Bronchial epithelial cell (primary cell): ENCODE data around the gene CHRNA7. TPM values are rescaled to one million over a fixed set of nuclear protein-coding genes. Genes with fewer than 3 reads are reported as not detected.
"Not testable (repeated sequence)": the region's sequence is repeated elsewhere in the genome, so short reads cannot be mapped to it uniquely, and the experiment has no call there.

ENCODE experiments used
- DNase-seq: peaks from one replicate; pipeline ENCODE4 v3.0.0-alpha.2; 2010; ENCODE audit warnings: low read depth
- FAIRE-seq: peaks from 2 replicates; lab custom pipeline; 2011; peaks lifted over from hg19 to GRCh38; lab: Jason Lieb, UNC
- H3K27me3 ChIP-seq: 2 replicates; pipeline ENCODE4 v1.5.1; 2011; ENCODE audit warnings: low read length; ENCODE audit not compliant: control insufficient read depth, insufficient read depth
- H3K36me3 ChIP-seq: 2 replicates; pipeline ENCODE4 v1.5.1; 2011; ENCODE audit warnings: low read length; ENCODE audit not compliant: control insufficient read depth, insufficient read depth
- H3K4me3 ChIP-seq: 2 replicates; pipeline ENCODE4 v1.5.1; 2011; ENCODE audit warnings: mild to moderate bottlenecking, low read depth, low read length, control low read depth
- total RNA-seq: library from RNA; depleted of rRNA; stranded (reverse); fragments of >200 nt; gene quantifications from 2 replicates; pipeline ENCODE4 v1.2.1, GENCODE V29; 2014
- TF ChIP-seq, protein P1 (sequence below): IDR thresholded peaks from 2 replicates; pipeline ENCODE4 v1.5.1; 2011; ENCODE audit warnings: mild to moderate bottlenecking, moderate library complexity, low read length, control low read depth, inconsistent platforms; ENCODE audit not compliant: insufficient read depth, severe bottlenecking

Gene CHRNA7
- total RNA-seq, 1 donor from 2014 or later, result under 0.01 TPM

DNA sequence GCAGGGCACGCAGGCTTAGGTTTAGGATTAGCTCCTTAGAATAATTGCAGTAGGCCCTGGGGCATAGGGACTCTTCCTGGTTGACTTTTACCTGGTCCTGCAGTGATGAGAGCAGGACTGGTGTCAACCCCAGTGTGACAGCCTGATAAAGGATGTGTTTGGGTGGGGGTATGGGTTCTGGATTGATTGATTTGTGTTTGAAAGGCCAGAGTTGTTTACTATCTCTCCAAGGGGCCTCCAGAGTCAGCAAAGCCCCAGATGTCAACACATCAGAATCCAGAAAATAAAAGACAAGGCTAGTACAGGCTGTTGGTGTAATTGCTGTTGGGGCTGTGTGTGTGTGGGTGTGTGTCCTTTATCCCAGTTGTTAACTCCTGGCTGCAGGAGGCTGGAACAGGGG lies 122.3 kb downstream of the CHRNA7 start:
- TF ChIP-seq, protein P1, sequence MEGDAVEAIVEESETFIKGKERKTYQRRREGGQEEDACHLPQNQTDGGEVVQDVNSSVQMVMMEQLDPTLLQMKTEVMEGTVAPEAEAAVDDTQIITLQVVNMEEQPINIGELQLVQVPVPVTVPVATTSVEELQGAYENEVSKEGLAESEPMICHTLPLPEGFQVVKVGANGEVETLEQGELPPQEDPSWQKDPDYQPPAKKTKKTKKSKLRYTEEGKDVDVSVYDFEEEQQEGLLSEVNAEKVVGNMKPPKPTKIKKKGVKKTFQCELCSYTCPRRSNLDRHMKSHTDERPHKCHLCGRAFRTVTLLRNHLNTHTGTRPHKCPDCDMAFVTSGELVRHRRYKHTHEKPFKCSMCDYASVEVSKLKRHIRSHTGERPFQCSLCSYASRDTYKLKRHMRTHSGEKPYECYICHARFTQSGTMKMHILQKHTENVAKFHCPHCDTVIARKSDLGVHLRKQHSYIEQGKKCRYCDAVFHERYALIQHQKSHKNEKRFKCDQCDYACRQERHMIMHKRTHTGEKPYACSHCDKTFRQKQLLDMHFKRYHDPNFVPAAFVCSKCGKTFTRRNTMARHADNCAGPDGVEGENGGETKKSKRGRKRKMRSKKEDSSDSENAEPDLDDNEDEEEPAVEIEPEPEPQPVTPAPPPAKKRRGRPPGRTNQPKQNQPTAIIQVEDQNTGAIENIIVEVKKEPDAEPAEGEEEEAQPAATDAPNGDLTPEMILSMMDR, result no peak
- FAIRE-seq, result no peak
- Histone ChIP-seq H3K4me3 (no peak overlapping the region), H3K36me3 (no peaks in the 10 kb centered on the region), H3K27me3 (no peaks in the 10 kb centered on the region)
- DNase-seq, result no peak

DNA sequence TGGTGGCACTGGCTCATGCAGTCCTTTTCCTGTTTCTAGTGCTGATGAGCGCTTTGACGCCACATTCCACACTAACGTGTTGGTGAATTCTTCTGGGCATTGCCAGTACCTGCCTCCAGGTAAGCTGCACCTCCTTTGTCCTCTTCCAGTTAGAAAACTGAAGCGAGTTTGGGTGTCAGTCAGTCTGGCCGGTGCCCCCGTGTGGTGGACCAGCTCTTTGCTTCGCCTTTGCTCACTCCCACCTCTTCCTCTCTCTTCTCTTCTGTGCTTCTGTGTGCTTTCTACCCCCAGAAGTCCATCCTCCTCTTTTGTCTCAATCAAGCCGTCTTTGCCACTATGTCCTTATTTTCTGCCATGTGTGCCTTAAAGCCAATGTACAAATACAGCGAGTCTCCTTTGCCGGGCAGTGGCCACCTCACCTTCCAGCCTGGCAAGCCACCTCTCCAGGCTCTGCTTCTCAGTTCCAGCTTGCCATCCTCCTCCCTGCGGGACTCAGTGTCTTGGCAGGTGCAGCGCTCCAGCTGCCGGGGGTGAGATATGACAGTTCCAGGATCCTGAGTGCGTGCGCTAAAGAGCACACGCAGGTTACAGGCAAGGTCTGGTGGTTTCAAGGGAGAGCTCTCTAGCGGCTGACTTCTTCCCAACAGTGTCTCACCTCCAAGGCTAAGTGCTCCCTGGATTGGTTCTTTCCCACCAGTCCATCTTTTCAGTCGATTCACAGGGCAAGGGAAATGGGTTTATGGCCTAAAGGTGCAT lies 123.7 kb downstream of the CHRNA7 start:
- not testable (repeated sequence) for H3K4me3 ChIP-seq, H3K36me3 ChIP-seq, H3K27me3 ChIP-seq, DNase-seq
- peak; percentile 91 for FAIRE-seq

DNA sequence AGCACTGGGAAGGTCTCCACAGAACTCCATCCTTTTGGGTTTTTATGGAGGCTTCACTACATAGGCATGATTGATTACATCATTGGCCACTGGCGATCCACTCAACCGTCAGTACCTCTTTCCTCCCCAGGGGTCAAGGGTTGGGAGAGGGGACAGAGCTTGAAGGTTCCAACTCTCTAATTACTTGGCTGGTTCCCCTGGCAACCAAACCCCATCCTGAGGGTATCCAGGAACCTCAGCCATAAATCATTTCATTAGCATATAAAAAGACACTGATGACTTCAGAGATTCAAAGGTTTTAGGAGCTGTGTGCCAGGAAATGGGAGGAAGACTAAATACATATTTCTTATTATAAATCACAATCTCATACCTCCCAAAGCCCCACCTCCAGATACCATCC lies 131.8 kb downstream of the CHRNA7 start:
- not testable (repeated sequence) for H3K36me3 ChIP-seq, H3K4me3 ChIP-seq, DNase-seq, FAIRE-seq, H3K27me3 ChIP-seq

DNA sequence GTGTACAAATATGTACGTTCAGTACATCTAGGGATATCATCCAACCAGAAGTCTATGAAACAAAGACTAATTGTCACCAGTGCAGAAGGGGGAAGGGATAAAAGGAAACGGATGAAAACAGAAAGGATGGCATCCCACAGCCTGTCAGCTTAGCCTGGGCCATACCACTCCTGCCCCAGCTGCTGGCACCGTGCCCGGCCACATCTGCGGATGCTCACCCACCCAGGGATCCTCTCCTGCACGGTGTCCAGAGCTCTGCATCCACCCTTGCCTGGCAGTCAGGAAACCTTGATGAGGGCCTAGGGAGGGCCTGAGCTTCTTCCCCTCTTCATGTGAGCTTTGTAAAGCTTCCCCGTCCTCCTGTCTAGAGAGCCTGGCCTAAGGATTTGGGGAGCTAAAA lies 133.8 kb downstream of the CHRNA7 start:
- H3K4me3 ChIP-seq, DNase-seq, H3K27me3 ChIP-seq, FAIRE-seq, H3K36me3 ChIP-seq: not testable (repeated sequence)

DNA sequence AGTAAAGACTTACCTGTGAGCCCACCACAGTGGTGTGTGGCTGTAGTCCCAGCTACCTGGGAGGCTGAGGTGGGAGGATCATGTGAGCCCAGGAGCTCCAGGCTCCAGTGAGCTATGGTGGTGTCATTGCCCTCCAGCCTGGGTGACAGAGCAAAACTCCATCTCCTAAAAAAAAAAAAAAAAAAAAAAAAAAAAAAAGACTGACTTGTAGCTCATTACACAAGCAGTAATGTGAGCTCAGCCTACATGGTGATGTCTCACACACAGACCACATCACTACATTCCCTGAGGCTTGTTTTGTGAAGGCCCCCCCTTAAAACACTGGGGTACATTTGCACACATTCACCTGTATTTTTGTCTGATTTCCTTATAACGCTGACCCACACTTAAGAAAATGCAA lies 134.4 kb downstream of the CHRNA7 start:
- not testable (repeated sequence) for DNase-seq, FAIRE-seq, H3K4me3 ChIP-seq, H3K36me3 ChIP-seq, H3K27me3 ChIP-seq

DNA sequence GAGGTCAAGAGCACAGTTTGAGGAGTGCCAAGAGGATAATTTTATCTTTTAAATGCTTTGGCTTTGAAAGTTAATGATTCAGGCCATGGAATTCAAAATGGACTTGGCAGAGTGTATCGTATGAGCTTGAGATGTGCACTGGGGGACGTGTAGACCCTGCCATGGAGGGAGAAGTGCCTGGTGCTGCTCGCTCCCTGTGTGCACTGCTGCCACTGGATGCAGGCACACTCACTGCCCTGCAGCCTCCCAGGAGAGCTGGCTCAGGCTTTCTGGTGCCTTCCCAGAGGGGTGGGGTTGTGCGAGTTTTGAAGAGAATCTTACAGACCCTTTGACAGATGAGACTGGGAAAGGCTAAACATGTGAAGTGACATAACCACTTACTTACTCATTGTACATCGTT lies 135.5 kb downstream of the CHRNA7 start:
- not testable (repeated sequence) for H3K27me3 ChIP-seq, FAIRE-seq, H3K4me3 ChIP-seq, H3K36me3 ChIP-seq, DNase-seq

DNA sequence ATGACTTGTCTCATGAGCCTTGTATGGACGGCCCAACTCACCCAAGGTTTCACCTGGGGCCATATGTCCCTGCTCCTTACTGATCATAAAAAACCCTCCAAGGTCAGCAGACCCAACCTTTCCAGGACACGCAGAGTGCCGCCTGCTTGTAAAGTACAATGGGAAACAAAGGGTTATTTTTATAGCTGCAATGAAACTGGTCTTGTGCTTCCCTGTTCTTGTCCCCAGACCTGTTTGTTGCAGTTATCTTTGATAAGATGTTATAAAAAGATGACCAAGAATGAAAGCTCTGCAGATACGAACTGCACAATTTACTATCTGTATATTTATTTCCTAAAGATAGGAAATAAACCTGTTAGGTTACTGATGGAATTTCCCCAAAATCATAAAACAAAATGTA lies 136.0 kb downstream of the CHRNA7 start:
- H3K4me3 ChIP-seq, DNase-seq, FAIRE-seq, H3K27me3 ChIP-seq, H3K36me3 ChIP-seq: not testable (repeated sequence)

DNA sequence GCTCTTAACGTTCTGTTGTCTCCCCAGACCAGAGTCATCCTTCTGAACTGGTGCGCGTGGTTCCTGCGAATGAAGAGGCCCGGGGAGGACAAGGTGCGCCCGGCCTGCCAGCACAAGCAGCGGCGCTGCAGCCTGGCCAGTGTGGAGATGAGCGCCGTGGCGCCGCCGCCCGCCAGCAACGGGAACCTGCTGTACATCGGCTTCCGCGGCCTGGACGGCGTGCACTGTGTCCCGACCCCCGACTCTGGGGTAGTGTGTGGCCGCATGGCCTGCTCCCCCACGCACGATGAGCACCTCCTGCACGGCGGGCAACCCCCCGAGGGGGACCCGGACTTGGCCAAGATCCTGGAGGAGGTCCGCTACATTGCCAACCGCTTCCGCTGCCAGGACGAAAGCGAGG lies 137.6 kb downstream of the CHRNA7 start:
- not testable (repeated sequence) for H3K36me3 ChIP-seq, H3K4me3 ChIP-seq, DNase-seq, H3K27me3 ChIP-seq, FAIRE-seq

DNA sequence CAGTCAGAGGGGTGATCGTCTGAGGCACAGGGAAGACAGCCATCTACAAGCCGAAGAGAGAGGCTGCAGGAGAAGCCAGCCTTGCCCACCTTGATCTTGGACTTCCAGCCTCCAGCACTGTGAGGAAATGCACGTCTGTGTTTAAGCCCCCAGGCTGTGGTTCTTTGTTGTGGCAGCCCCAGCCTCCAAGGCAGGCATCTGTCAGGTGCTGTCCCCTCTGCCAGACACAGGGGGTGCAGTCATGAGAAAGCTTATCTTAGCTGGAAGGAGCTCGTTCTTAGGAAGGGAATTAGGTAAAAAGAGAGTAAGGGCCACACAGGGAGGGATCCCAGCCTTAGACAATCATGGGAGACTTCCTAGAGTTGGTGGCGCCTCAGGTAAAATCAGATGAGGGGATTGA lies 150.3 kb downstream of the CHRNA7 start:
- DNase-seq, H3K27me3 ChIP-seq, H3K36me3 ChIP-seq, H3K4me3 ChIP-seq: not testable (repeated sequence)
- peak; percentile 83 for FAIRE-seq

DNA sequence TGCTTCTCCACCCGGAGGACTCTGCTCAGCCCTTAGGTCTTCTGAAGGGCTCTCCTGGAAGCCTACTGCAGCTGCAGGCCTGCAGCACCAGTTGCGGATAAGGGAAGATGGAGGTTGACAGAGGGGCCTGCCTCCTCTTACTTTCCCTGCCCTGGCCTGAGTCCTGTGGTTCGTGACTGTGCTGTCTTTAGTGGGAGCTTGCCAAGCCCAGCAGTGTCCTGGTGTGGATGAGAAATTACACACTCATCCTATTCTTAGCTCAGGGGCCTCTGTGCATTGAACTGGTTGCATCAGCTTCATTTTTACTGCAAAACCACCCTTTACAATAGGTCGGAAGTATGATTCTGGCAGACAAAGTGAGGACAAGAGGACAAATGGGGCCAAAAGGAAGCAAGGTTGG lies 163.5 kb downstream of the CHRNA7 start:
- not testable (repeated sequence) for H3K36me3 ChIP-seq, FAIRE-seq, H3K4me3 ChIP-seq, DNase-seq, H3K27me3 ChIP-seq

DNA sequence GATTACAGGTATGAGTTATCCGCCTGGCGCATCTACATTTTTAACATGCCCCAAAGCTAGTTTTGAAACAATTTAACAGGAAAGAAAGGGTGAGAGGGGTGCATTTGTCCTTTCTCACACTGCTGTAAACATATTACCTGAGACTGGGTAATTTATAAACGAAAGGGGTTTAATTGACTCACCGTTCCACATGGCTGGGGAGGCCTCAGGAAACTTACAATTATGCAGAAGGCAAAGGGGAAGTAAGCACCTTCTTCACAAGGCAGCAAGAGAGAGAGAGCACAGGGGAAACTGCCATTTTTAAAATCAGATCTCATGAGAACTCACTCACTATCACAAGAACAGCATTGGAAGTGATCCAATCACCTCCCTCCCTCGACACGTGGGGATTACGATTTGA lies 165.9 kb downstream of the CHRNA7 start:
- H3K36me3 ChIP-seq, H3K4me3 ChIP-seq, FAIRE-seq, H3K27me3 ChIP-seq, DNase-seq: not testable (repeated sequence)

DNA sequence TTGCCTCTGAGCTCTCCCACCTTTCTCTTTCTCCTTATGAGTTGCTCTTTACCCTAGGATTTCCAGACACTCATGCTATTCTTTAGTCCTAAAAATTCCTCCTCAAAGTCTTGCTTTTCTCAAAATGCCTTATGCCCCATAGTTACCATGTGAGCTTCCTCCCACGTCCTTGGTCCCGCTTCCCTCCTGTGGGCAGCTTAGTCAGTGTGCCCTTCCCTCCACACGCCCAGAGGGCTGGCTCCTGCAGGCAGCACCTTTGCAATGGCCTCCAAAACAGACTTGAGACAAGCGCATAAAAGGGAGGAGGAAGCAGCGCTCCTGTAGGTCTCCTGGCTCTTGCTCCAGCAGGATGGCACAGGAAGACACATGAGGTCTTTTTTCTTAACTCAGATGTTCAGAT lies 168.6 kb downstream of the CHRNA7 start:
- peak; percentile 18 for FAIRE-seq
- not testable (repeated sequence) for H3K27me3 ChIP-seq, DNase-seq, H3K4me3 ChIP-seq, H3K36me3 ChIP-seq

DNA sequence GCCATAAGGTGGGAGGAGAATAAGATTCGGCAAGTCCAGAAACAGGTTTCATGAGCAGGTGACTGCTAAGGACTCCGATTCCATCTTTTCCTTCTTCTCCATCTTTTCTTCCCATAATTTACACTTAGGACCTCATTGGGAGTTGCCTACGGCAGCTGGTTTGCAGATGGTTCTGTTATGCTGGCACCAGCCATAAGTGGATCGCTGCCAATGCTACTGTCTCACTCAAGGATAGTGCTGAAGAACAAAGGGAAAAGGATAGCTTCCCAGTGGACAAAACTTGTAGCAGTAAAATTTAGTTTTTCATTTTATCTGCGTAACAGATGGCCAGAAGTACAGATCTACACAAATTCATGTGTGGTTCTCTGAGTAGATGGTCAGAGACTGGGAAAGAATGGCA lies 178.8 kb downstream of the CHRNA7 start:
- H3K36me3 ChIP-seq, FAIRE-seq, H3K27me3 ChIP-seq, DNase-seq, H3K4me3 ChIP-seq: not testable (repeated sequence)
